Activated CD4-positive, alpha-beta memory T cell treated with anti-CD3 and anti-CD28 coated beads for 36 hours (primary cell): ENCODE measurements around the gene HMGA1. TPM values are rescaled to one million over a fixed set of nuclear protein-coding genes. Genes with fewer than 3 reads are reported as not detected.
"Not testable (repeated sequence)": the region's sequence is repeated elsewhere in the genome, so short reads cannot be mapped to it uniquely, and the experiment has no call there.

ENCODE experiments used
- CTCF ChIA-PET: fragments of 350-600 bp; sonication (Branson Sonifier 250); formaldehyde crosslinking; loops from one replicate; lab custom pipeline; 2021; ENCODE audit warnings: antibody characterized with exemption, inconsistent platforms; lab: Charles Lee
- POLR2A ChIA-PET: fragments of 350-600 bp; sonication (Branson Sonifier 250); formaldehyde crosslinking; loops from one replicate; lab custom pipeline; 2021; ENCODE audit warnings: antibody characterized with exemption; lab: Charles Lee
- DNase-seq: peaks from one replicate; pipeline ENCODE4 v3.0.0-alpha.2; 2020
- H3K27ac Mint-ChIP-seq: one replicate; pipeline ENCODE4 v1.8.0; 2021; ENCODE audit warnings: mixed read lengths
- H3K27me3 Mint-ChIP-seq: one replicate; pipeline ENCODE4 v1.8.0; 2021; ENCODE audit warnings: mixed read lengths
- H3K36me3 Mint-ChIP-seq: one replicate; pipeline ENCODE4 v1.8.0; 2021; ENCODE audit warnings: mixed read lengths
- H3K4me1 Mint-ChIP-seq: one replicate; pipeline ENCODE4 v1.8.0; 2021; ENCODE audit warnings: low read depth, mixed read lengths
- H3K4me3 Mint-ChIP-seq: one replicate; pipeline ENCODE4 v1.8.0; 2021; ENCODE audit warnings: mild to moderate bottlenecking, mixed read lengths
- H3K9me3 Mint-ChIP-seq: one replicate; pipeline ENCODE4 v1.8.0; 2021; ENCODE audit warnings: mixed read lengths
- intact Hi-C: fragments of 100-400 bp; cut with micrococcal nuclease; formaldehyde crosslinking; loops from one replicate; pipeline ENCODE4 v1.15.1; 2023
- total RNA-seq, 2 experiments: library from RNA; stranded (reverse); gene quantifications; one replicate each; pipeline ENCODE4 v1.2.3, GENCODE V29; 2021

The HMGA1 gene
- total RNA-seq, 2 experiments from 2014 or later = 422 to 429 TPM

- POLR2A ChIA-PET = interaction anchor here (1.0 to 3.1 kb wide), 7 partner anchors 11 to 178 kb away, joined by 3 to 19 read pairs (median 5); partner anchors contain the start of genes HMGA1 and RPS10
- DNase-seq = no peak
Observed at GRCh38 chr6:34247481-34248197, 11.0 kb downstream of the HMGA1 start.

GRCh38 chr6:34248198-34248726, 11.6 kb downstream of the HMGA1 start:
- CTCF ChIA-PET = interaction anchor here (0.8 to 4.6 kb wide), 8 partner anchors 11 to 361 kb away, joined by 3 to 40 read pairs (median 18); partner anchors contain the start of genes HMGA1 and NUDT3
- Mint-ChIP-seq H3K9me3 (no peaks in the 10 kb centered on the region), H3K27me3 (no peaks in the 10 kb centered on the region), H3K4me1 (peaks cover 56% of the 10 kb centered on the region), H3K4me3 (peak overlapping the region; percentile 92), H3K36me3 (peaks cover 23% of the 10 kb centered on the region), H3K27ac (peak overlapping the region; percentile 86)
- POLR2A ChIA-PET = interaction anchor here (1.0 to 3.1 kb wide), 6 partner anchors 11 to 177 kb away, joined by 3 to 19 read pairs (median 8); partner anchors contain the start of genes HMGA1 and RPS10
- intact Hi-C loops = loop anchor here (2.0 to 5.0 kb wide), 2 partner anchors 23 to 66 kb away; no protein-coding TSS in a partner anchor
- DNase-seq = peak; percentile 68

More at GRCh38 chr6:34247481-34248197, 11.0 kb downstream of the HMGA1 start:
- no peaks in the 10 kb centered on the region for H3K9me3 Mint-ChIP-seq
- CTCF ChIA-PET = interaction anchor here (0.8 to 4.6 kb wide), 7 partner anchors 11 to 168 kb away, joined by 3 to 40 read pairs (median 13); partner anchors contain the start of genes HMGA1 and NUDT3
- peaks cover 29% of the 10 kb centered on the region for H3K36me3 Mint-ChIP-seq
- no peaks in the 10 kb centered on the region for H3K27me3 Mint-ChIP-seq
- intact Hi-C loops = loop anchor here (2.0 to 5.0 kb wide), 2 partner anchors 23 to 65 kb away; no protein-coding TSS in a partner anchor
- H3K4me1 Mint-ChIP-seq = peaks cover 63% of the 10 kb centered on the region
- H3K4me3 Mint-ChIP-seq = peak overlapping the region; percentile 92
- H3K27ac Mint-ChIP-seq = peak overlapping the region; percentile 86

GRCh38 chr6:34248727-34249468, 12.2 kb downstream of the HMGA1 start, which contains the start of gene SMIM29:
Gene SMIM29, minus strand, starts transcription at chr6:34249006. Its CDS starts 1,215 bp downstream, at chr6:34247791.
- H3K27ac Mint-ChIP-seq = peak within 1 kb of the TSS; percentile 86
- peak within 1 kb of the TSS; percentile 92 for H3K4me3 Mint-ChIP-seq
- H3K36me3 Mint-ChIP-seq = peaks cover 18% of the 10 kb centered on the region
- H3K27me3 Mint-ChIP-seq = no peaks in the 10 kb centered on the region
- ChIA-PET POLR2A (interaction anchor here (0.6 to 3.1 kb wide), 12 partner anchors 9 to 468 kb away, joined by 3 to 19 read pairs (median 5); partner anchors contain the start of genes HMGA1 and RPS10), CTCF (interaction anchor here (0.6 to 4.6 kb wide), 22 partner anchors 12 to 360 kb away, joined by 3 to 40 read pairs (median 6); partner anchors contain the start of genes HMGA1, NUDT3 and RPS10)
- peak; percentile 98 for DNase-seq
- H3K4me1 Mint-ChIP-seq = peaks cover 50% of the 10 kb centered on the region
- intact Hi-C loops = loop anchor here (1.0 to 5.0 kb wide), 6 partner anchors 13 to 360 kb away; partner anchors contain the start of genes HMGA1 and NUDT3
- H3K9me3 Mint-ChIP-seq = no peaks in the 10 kb centered on the region

GRCh38 chr6:34249469-34250261, 13.0 kb downstream of the HMGA1 start:
- no peak for DNase-seq
- peak overlapping the region; percentile 81 for H3K27ac Mint-ChIP-seq
- H3K36me3 Mint-ChIP-seq = peaks cover 14% of the 10 kb centered on the region
- H3K27me3 Mint-ChIP-seq = no peaks in the 10 kb centered on the region
- H3K9me3 Mint-ChIP-seq = no peaks in the 10 kb centered on the region
- POLR2A ChIA-PET = interaction anchor here (0.5 to 3.1 kb wide), 11 partner anchors 10 to 514 kb away, joined by 3 to 13 read pairs (median 5); partner anchors contain the start of genes HMGA1 and RPS10
- H3K4me3 Mint-ChIP-seq = peak overlapping the region; percentile 92
- intact Hi-C loops = loop anchor here (1.0 to 5.0 kb wide), 6 partner anchors 13 to 360 kb away; partner anchors contain the start of genes HMGA1 and NUDT3
- H3K4me1 Mint-ChIP-seq = peaks cover 42% of the 10 kb centered on the region
- CTCF ChIA-PET = interaction anchor here (0.6 to 4.6 kb wide), 23 partner anchors 9 to 360 kb away, joined by 3 to 40 read pairs (median 5); partner anchors contain the start of genes HMGA1, NUDT3 and RPS10

- H3K27ac Mint-ChIP-seq, H3K4me3 Mint-ChIP-seq, DNase-seq, intact Hi-C loops, POLR2A ChIA-PET, H3K9me3 Mint-ChIP-seq, H3K36me3 Mint-ChIP-seq, CTCF ChIA-PET, H3K27me3 Mint-ChIP-seq: not testable (repeated sequence)
- H3K4me1 Mint-ChIP-seq = peaks cover 17% of the 10 kb centered on the region
Observed at GRCh38 chr6:34252395-34252794, 15.7 kb downstream of the HMGA1 start.

- intact Hi-C loops = no loop called here
- Mint-ChIP-seq H3K36me3 (no peaks in the 10 kb centered on the region), H3K27ac (no peak overlapping the region), H3K4me3 (no peak overlapping the region), H3K9me3 (peaks cover 2% of the 10 kb centered on the region), H3K27me3 (no peaks in the 10 kb centered on the region), H3K4me1 (no peaks in the 10 kb centered on the region)
- ChIA-PET POLR2A (no interaction called here), CTCF (no interaction called here)
- DNase-seq = no peak
Observed at GRCh38 chr6:34259529-34260069, 22.9 kb downstream of the HMGA1 start.

GRCh38 chr6:34260576-34261267, 24.0 kb downstream of the HMGA1 start:
- intact Hi-C loops = no loop called here
- Mint-ChIP-seq H3K27ac (no peak overlapping the region), H3K27me3 (no peaks in the 10 kb centered on the region), H3K36me3 (no peaks in the 10 kb centered on the region), H3K4me3 (no peak overlapping the region), H3K9me3 (peaks cover 2% of the 10 kb centered on the region), H3K4me1 (no peaks in the 10 kb centered on the region)
- DNase-seq = no peak
- ChIA-PET POLR2A (no interaction called here), CTCF (no interaction called here)

GRCh38 chr6:34263484-34263883, 26.8 kb downstream of the HMGA1 start:
- H3K27ac Mint-ChIP-seq, POLR2A ChIA-PET, H3K36me3 Mint-ChIP-seq, H3K4me3 Mint-ChIP-seq, intact Hi-C loops, H3K27me3 Mint-ChIP-seq, DNase-seq, CTCF ChIA-PET, H3K9me3 Mint-ChIP-seq, H3K4me1 Mint-ChIP-seq: not testable (repeated sequence)

GRCh38 chr6:34267746-34268145, 31.1 kb downstream of the HMGA1 start:
- CTCF ChIA-PET = interaction anchor here (1.4 kb wide), 1 partner anchor 18 kb away, joined by 3 read pairs; no protein-coding TSS in a partner anchor

GRCh38 chr6:34269132-34269531, 32.5 kb downstream of the HMGA1 start:
- H3K36me3 Mint-ChIP-seq, H3K27ac Mint-ChIP-seq, H3K4me3 Mint-ChIP-seq, CTCF ChIA-PET, POLR2A ChIA-PET, H3K27me3 Mint-ChIP-seq, intact Hi-C loops, DNase-seq, H3K9me3 Mint-ChIP-seq, H3K4me1 Mint-ChIP-seq: not testable (repeated sequence)

More at GRCh38 chr6:34267746-34268145, 31.1 kb downstream of the HMGA1 start:
- POLR2A ChIA-PET = interaction anchor here (0.7 kb wide), 1 partner anchor 265 kb away, joined by 3 read pairs; no protein-coding TSS in a partner anchor
- Mint-ChIP-seq H3K9me3 (peaks cover 2% of the 10 kb centered on the region), H3K27ac (no peak overlapping the region), H3K27me3 (no peaks in the 10 kb centered on the region), H3K36me3 (no peaks in the 10 kb centered on the region), H3K4me1 (peaks cover 4% of the 10 kb centered on the region), H3K4me3 (no peak overlapping the region)
- intact Hi-C loops = no loop called here
- DNase-seq = no peak
